Activated naive CD8-positive, alpha-beta T cell (primary cell): ENCODE measurements around the gene SMAP1.

Source experiments
- H3K27ac Mint-ChIP-seq: one replicate; pipeline ENCODE4 v1.8.0; 2021; ENCODE audit warnings: mixed read lengths
- H3K27me3 Mint-ChIP-seq: one replicate; pipeline ENCODE4 v1.8.0; 2021; ENCODE audit warnings: mixed read lengths
- H3K36me3 Mint-ChIP-seq: one replicate; pipeline ENCODE4 v1.8.0; 2021; ENCODE audit warnings: mixed read lengths
- H3K4me1 Mint-ChIP-seq: one replicate; pipeline ENCODE4 v1.8.0; 2021; ENCODE audit warnings: low read depth, mixed read lengths
- H3K4me3 Mint-ChIP-seq: one replicate; pipeline ENCODE4 v1.8.0; 2021; ENCODE audit warnings: mild to moderate bottlenecking, mixed read lengths
- H3K9me3 Mint-ChIP-seq: one replicate; pipeline ENCODE4 v1.8.0; 2021; ENCODE audit warnings: low read depth, mixed read lengths

The SMAP1 gene

GRCh38 chr6:70905742-70906141, 238.1 kb downstream of the SMAP1 start:
- no peaks in the 10 kb centered on the region for H3K4me1 Mint-ChIP-seq
- peaks cover 17% of the 10 kb centered on the region for H3K27me3 Mint-ChIP-seq
- H3K9me3 Mint-ChIP-seq = no peaks in the 10 kb centered on the region
- no peak overlapping the region for H3K27ac Mint-ChIP-seq
- no peak overlapping the region for H3K4me3 Mint-ChIP-seq
- H3K36me3 Mint-ChIP-seq = no peaks in the 10 kb centered on the region
